ENCODE data around the gene STYXL2. TPM values are rescaled to one million over a fixed set of nuclear protein-coding genes. Genes with fewer than 3 reads are reported as not detected.

STYXL2 gene
- total RNA-seq, 1 donor from 2014 or later = 1.9 TPM

DNA sequence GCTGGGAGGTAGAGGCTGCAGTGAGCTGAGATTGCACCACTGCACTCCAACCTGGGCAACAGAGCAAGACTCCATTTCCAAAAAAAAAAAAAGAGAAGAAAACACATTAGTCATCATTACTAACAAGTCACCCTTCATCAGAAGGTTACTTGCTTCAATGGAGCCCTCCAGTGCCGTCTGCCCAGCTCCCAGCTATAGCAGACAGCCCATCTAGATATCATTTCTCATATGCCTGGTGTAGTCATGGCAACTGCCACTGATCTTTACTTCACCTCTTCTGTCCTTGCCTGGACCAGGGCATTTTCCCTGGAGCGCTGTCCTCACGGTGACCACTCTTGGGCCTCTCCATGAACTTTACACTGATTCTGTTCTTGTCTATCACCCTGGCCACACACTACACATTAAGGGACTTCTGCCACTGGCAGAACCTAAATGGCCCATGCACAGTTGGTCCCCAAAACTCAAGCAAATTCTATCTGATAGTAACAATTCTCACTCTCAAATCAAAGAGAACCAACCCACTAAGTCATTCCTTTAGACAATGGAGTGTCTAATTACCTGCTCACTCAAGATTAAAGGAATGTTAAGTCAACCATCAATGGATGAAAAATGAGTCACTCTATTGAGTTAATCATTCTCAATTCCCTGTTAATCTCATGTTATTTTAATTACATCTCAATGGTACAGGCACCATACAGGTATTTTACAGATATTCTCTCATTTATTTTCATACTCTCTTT is 16.6 kb upstream of the STYXL2 start:
- no peak overlapping the region for H3K4me3 Mint-ChIP-seq (ENCODE audit: unreplicated experiment)
- no peak overlapping the region for H3K27ac Mint-ChIP-seq (ENCODE audit: unreplicated experiment)
- H3K36me3 Mint-ChIP-seq (ENCODE audit: low read depth, unreplicated experiment) = no peaks in the 10 kb centered on the region
- no peak for DNase-seq (ENCODE audit: low spot score)
- H3K9me3 Mint-ChIP-seq (ENCODE audit: unreplicated experiment) = no peaks in the 10 kb centered on the region
- H3K4me1 Mint-ChIP-seq (ENCODE audit: unreplicated experiment) = peaks cover 17% of the 10 kb centered on the region
- no peak for TF ChIP-seq CTCF (IDR thresholded peaks at IDR 0.05; ENCODE audit: unreplicated experiment)
- peaks cover 7% of the 10 kb centered on the region for H3K27me3 Mint-ChIP-seq (ENCODE audit: unreplicated experiment)

GRCh38 chr1:167077868-167078210 is 16.0 kb upstream of the STYXL2 start:
- H3K27ac Mint-ChIP-seq (ENCODE audit: unreplicated experiment) = no peak overlapping the region
- H3K4me1 Mint-ChIP-seq (ENCODE audit: unreplicated experiment) = peaks cover 17% of the 10 kb centered on the region
- no peak overlapping the region for H3K4me3 Mint-ChIP-seq (ENCODE audit: unreplicated experiment)
- DNase-seq (ENCODE audit: low spot score) = no peak
- H3K36me3 Mint-ChIP-seq (ENCODE audit: low read depth, unreplicated experiment) = no peaks in the 10 kb centered on the region
- TF ChIP-seq CTCF (IDR thresholded peaks at IDR 0.05; ENCODE audit: unreplicated experiment) = no peak
- H3K9me3 Mint-ChIP-seq (ENCODE audit: unreplicated experiment) = no peaks in the 10 kb centered on the region
- peaks cover 7% of the 10 kb centered on the region for H3K27me3 Mint-ChIP-seq (ENCODE audit: unreplicated experiment)

- Mint-ChIP-seq H3K4me1 (ENCODE audit: unreplicated experiment) (peaks cover 3% of the 10 kb centered on the region), H3K27ac (ENCODE audit: unreplicated experiment) (peak overlapping the region; percentile 14), H3K36me3 (ENCODE audit: low read depth, unreplicated experiment) (no peaks in the 10 kb centered on the region), H3K4me3 (ENCODE audit: unreplicated experiment) (no peak overlapping the region), H3K9me3 (ENCODE audit: unreplicated experiment) (no peaks in the 10 kb centered on the region), H3K27me3 (ENCODE audit: unreplicated experiment) (peaks cover 2% of the 10 kb centered on the region)
- DNase-seq (ENCODE audit: low spot score) = no peak
- no peak for TF ChIP-seq CTCF (IDR thresholded peaks at IDR 0.05; ENCODE audit: unreplicated experiment)
These were observed 12.2 kb upstream of the STYXL2 start for GRCh38 chr1:167081594-167082156.

- no peak overlapping the region for H3K4me3 Mint-ChIP-seq (ENCODE audit: unreplicated experiment)
- no peak overlapping the region for H3K27ac Mint-ChIP-seq (ENCODE audit: unreplicated experiment)
- no peak for TF ChIP-seq CTCF (IDR thresholded peaks at IDR 0.05; ENCODE audit: unreplicated experiment)
- H3K9me3 Mint-ChIP-seq (ENCODE audit: unreplicated experiment) = no peaks in the 10 kb centered on the region
- peaks cover 2% of the 10 kb centered on the region for H3K27me3 Mint-ChIP-seq (ENCODE audit: unreplicated experiment)
- DNase-seq (ENCODE audit: low spot score) = no peak
- peaks cover 3% of the 10 kb centered on the region for H3K4me1 Mint-ChIP-seq (ENCODE audit: unreplicated experiment)
- H3K36me3 Mint-ChIP-seq (ENCODE audit: low read depth, unreplicated experiment) = no peaks in the 10 kb centered on the region
These were observed 11.3 kb upstream of the STYXL2 start for GRCh38 chr1:167082511-167083027.

GRCh38 chr1:167083066-167083665 is 10.7 kb upstream of the STYXL2 start:
- no peak for TF ChIP-seq CTCF (IDR thresholded peaks at IDR 0.05; ENCODE audit: unreplicated experiment)
- H3K27me3 Mint-ChIP-seq (ENCODE audit: unreplicated experiment) = peaks cover 2% of the 10 kb centered on the region
- H3K36me3 Mint-ChIP-seq (ENCODE audit: low read depth, unreplicated experiment) = no peaks in the 10 kb centered on the region
- H3K4me1 Mint-ChIP-seq (ENCODE audit: unreplicated experiment) = peaks cover 3% of the 10 kb centered on the region
- no peak overlapping the region for H3K27ac Mint-ChIP-seq (ENCODE audit: unreplicated experiment)
- DNase-seq (ENCODE audit: low spot score) = no peak
- no peaks in the 10 kb centered on the region for H3K9me3 Mint-ChIP-seq (ENCODE audit: unreplicated experiment)
- H3K4me3 Mint-ChIP-seq (ENCODE audit: unreplicated experiment) = no peak overlapping the region
